HG03097 (cell line): Measurements from ENCODE around the gene KCNQ2.
A peak's percentile ranks its signal among the peaks of the same experiment; 100 is the strongest.
"Not testable (repeated sequence)": the region's sequence is repeated elsewhere in the genome, so short reads cannot be mapped to it uniquely, and the experiment has no call there.

Experiments
- ATAC-seq: cut with Tn5 transposase; IDR thresholded peaks from one replicate; pipeline ENCODE4 v1.9.1; 2021; ENCODE audit not compliant: unreplicated experiment, low FRiP score

Gene KCNQ2

GRCh38 chr20:63471981-63472831 lies at the start of gene KCNQ2:
KCNQ2 (minus strand) TSS chr20:63472655; CDS start chr20:63472463, 192 bp downstream.
- no peak for ATAC-seq

- no peak for ATAC-seq
Observed at GRCh38 chr20:63521602-63522001, 49.1 kb upstream of the KCNQ2 start.

GRCh38 chr20:63520934-63521601 lies 48.6 kb upstream of the KCNQ2 start:
- peak; percentile 20 for ATAC-seq

GRCh38 chr20:63520504-63520933 lies 48.1 kb upstream of the KCNQ2 start, which contains the start of gene PPDPF:
PPDPF (plus strand) TSS chr20:63520765; CDS start chr20:63521309, 544 bp downstream.
- ATAC-seq: peak; percentile 63

GRCh38 chr20:63519668-63520503 lies 47.4 kb upstream of the KCNQ2 start:
- peak; percentile 28 for ATAC-seq

GRCh38 chr20:63518946-63519667 lies 46.7 kb upstream of the KCNQ2 start:
- ATAC-seq: no peak

- ATAC-seq: no peak
Observed at GRCh38 chr20:63518351-63518861, 46.0 kb upstream of the KCNQ2 start.

- ATAC-seq: no peak
Observed at GRCh38 chr20:63517376-63518309, 45.2 kb upstream of the KCNQ2 start.

GRCh38 chr20:63514520-63514919 lies 42.1 kb upstream of the KCNQ2 start:
- not testable (repeated sequence) for ATAC-seq

GRCh38 chr20:63513207-63513606 lies 40.8 kb upstream of the KCNQ2 start:
- no peak for ATAC-seq

GRCh38 chr20:63509088-63509564 lies 36.7 kb upstream of the KCNQ2 start:
- ATAC-seq: no peak

GRCh38 chr20:63508072-63508768 lies 35.8 kb upstream of the KCNQ2 start:
- no peak for ATAC-seq

GRCh38 chr20:63507083-63507743 lies 34.8 kb upstream of the KCNQ2 start:
- ATAC-seq: no peak

GRCh38 chr20:63505723-63506122 lies 33.3 kb upstream of the KCNQ2 start:
- ATAC-seq: no peak

- ATAC-seq: no peak
Observed at GRCh38 chr20:63505281-63505680, 32.8 kb upstream of the KCNQ2 start.

- ATAC-seq: no peak
Observed at GRCh38 chr20:63504642-63505041, 32.2 kb upstream of the KCNQ2 start.

GRCh38 chr20:63503524-63503923 lies 31.1 kb upstream of the KCNQ2 start:
- no peak for ATAC-seq
